Heart left ventricle (tissue), 13 donors: Measurements from ENCODE around the gene ARFIP2.

Source experiments
- POLR2A ChIP-seq, 2 donors: fragments of 450-650 bp; IDR thresholded peaks; one replicate each; pipeline ENCODE4 v1.6.1; 2017; ENCODE audit warnings: antibody characterized with exemption in 2 of 2, mild to moderate bottlenecking in 2 of 2, moderate library complexity in 2 of 2
- TF ChIP-seq, protein P1 (sequence below), 12 donors: fragments of 200-600 bp; sonication (generic) in 4 of 12; IDR thresholded peaks; one replicate each; pipeline versions ENCODE4 v1.5.0 to v1.8.0; 2018 to 2022; ENCODE audit warnings: antibody characterized with exemption in 12 of 12, mild to moderate bottlenecking in 5 of 12
- donor health status: ischemic (EF 13 %, LVEDD 7.1; RV severe dilation, severe dysfunction).
- donor health status: DM: no; HTN: yes; CAD: no.
- donor health status: DM: no; HTN: no; CAD: no.
- donor health status: ischemic (EF 25% LVEDD 6.9; RV normal size, moderate dysfunction).
- donor health status: ischemic (EF 25% LVEDD 5.7; RV mildly dilated, moderate dysfunction).
- donor health status: ischemic (EF 35%, LVEDD 5.7; RV mildly dilated, moderate dysfunction).
- donor health status: nonischemic (EF 11% LVEDD 7.7; RV severe dilation, severe dysfunction).
- donor health status: DM: yes; HTN: yes; CAD: no.
- donor health status: PGD.
- donor health status: ischemic (EF 29% LVEDD 5.4; RV normal size, mild dysfunction).
- donor health status: nonischemic (EF 23%, LVEDD 6.1; RV moderate dilation, normal function).

DNA sequence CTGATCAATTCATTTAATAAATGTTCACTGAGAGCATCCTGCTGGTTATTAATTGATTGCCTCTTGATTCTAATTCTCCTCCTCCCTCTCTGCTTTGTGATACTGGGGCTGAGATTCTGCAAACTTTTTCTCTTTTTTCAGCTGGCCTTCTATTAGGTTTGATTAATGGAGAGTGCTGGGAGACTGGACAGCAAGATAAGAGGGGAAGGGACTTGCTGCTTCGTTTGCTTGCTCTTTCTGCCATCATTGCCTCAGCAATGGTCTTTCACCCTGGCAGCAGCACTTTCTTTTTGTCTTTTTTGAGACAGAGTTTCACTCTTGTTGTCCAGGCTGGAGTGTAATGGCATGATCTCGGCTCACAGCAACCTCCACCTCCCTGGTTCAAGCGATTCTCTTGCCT is 23.0 kb upstream of the ARFIP2 start:
- TF ChIP-seq, protein P1, sequence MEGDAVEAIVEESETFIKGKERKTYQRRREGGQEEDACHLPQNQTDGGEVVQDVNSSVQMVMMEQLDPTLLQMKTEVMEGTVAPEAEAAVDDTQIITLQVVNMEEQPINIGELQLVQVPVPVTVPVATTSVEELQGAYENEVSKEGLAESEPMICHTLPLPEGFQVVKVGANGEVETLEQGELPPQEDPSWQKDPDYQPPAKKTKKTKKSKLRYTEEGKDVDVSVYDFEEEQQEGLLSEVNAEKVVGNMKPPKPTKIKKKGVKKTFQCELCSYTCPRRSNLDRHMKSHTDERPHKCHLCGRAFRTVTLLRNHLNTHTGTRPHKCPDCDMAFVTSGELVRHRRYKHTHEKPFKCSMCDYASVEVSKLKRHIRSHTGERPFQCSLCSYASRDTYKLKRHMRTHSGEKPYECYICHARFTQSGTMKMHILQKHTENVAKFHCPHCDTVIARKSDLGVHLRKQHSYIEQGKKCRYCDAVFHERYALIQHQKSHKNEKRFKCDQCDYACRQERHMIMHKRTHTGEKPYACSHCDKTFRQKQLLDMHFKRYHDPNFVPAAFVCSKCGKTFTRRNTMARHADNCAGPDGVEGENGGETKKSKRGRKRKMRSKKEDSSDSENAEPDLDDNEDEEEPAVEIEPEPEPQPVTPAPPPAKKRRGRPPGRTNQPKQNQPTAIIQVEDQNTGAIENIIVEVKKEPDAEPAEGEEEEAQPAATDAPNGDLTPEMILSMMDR (IDR thresholded peaks at IDR 0.05) = no peak
- TF ChIP-seq POLR2A (IDR thresholded peaks at IDR 0.05) = no peak
